ENCODE data around the gene MTHFD1L.

DNA sequence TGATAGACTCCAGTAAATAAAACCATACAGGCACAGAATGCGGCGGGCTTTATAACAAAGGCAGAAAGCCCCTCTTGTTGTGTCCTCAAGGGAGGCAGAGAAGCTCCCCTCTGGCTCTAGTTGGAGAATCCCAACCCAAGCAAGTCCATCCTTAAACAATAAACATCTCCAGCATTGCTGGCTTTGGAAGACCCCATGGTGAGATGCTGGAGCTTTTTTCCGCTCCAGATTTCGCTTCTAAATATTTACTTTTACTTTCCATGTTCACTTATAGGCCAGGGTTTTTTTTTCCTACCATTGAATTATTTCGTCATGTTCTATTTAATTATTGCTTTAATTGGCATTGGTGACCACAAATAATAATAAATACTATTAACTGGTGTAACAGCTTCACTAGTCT lies 176.2 kb downstream of the MTHFD1L start:
- TF ChIP-seq, protein P1, sequence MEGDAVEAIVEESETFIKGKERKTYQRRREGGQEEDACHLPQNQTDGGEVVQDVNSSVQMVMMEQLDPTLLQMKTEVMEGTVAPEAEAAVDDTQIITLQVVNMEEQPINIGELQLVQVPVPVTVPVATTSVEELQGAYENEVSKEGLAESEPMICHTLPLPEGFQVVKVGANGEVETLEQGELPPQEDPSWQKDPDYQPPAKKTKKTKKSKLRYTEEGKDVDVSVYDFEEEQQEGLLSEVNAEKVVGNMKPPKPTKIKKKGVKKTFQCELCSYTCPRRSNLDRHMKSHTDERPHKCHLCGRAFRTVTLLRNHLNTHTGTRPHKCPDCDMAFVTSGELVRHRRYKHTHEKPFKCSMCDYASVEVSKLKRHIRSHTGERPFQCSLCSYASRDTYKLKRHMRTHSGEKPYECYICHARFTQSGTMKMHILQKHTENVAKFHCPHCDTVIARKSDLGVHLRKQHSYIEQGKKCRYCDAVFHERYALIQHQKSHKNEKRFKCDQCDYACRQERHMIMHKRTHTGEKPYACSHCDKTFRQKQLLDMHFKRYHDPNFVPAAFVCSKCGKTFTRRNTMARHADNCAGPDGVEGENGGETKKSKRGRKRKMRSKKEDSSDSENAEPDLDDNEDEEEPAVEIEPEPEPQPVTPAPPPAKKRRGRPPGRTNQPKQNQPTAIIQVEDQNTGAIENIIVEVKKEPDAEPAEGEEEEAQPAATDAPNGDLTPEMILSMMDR (conservative IDR thresholded peaks at IDR 0.05; ENCODE audit: low read length), result no peak
- no peak for TF ChIP-seq EZH2phosphoT487 (IDR thresholded peaks at IDR 0.05; ENCODE audit: borderline replicate concordance)
